GM06990 (cell line): ENCODE data around the gene URI1.

ENCODE experiments used
- DNase-seq: peaks from one replicate; pipeline ENCODE4 v3.0.0-alpha.2; 2011; ENCODE audit not compliant: insufficient read length; ENCODE audit errors: extremely low read depth
- H3K27me3 ChIP-seq: replicated peaks from 2 replicates; pipeline ENCODE4 v1.6.0; 2011; ENCODE audit warnings: low read length; ENCODE audit not compliant: control insufficient read depth, insufficient read depth
- H3K36me3 ChIP-seq: 2 replicates; pipeline ENCODE4 v1.5.1; 2011; ENCODE audit warnings: low read length; ENCODE audit not compliant: control insufficient read depth, insufficient read depth
- H3K4me3 ChIP-seq: replicated peaks from 2 replicates; pipeline ENCODE4 v1.5.1; 2011; ENCODE audit warnings: low read depth, mild to moderate bottlenecking, control low read depth, low read length
- CTCF ChIP-seq: IDR thresholded peaks from 2 replicates; pipeline ENCODE4 v1.5.1; 2011; ENCODE audit warnings: low read length, control low read depth, mild to moderate bottlenecking, inconsistent platforms; ENCODE audit not compliant: insufficient read depth, poor library complexity, severe bottlenecking

Gene URI1

GRCh38 chr19:30023330-30023729 is 81.3 kb downstream of the URI1 start:
- no peak for DNase-seq
- Histone ChIP-seq H3K27me3 (no peaks in the 10 kb centered on the region), H3K36me3 (peaks cover 2% of the 10 kb centered on the region; the same call in 1 of the 2 replicates), H3K4me3 (no peak overlapping the region)
- TF ChIP-seq CTCF = no peak

- no peaks in the 10 kb centered on the region for H3K36me3 ChIP-seq
- TF ChIP-seq CTCF = no peak
These were observed 82.1 kb downstream of the URI1 start for GRCh38 chr19:30024091-30024490.

GRCh38 chr19:30026933-30027332 is 84.9 kb downstream of the URI1 start:
- no peak for TF ChIP-seq CTCF
- H3K27me3 ChIP-seq = no peaks in the 10 kb centered on the region
- no peaks in the 10 kb centered on the region for H3K36me3 ChIP-seq
- H3K4me3 ChIP-seq = no peak overlapping the region
- no peak for DNase-seq

More at GRCh38 chr19:30024091-30024490, 82.1 kb downstream of the URI1 start:
- Histone ChIP-seq H3K27me3 (no peaks in the 10 kb centered on the region), H3K4me3 (no peak overlapping the region)
- DNase-seq = no peak

GRCh38 chr19:30028118-30028991 is 86.3 kb downstream of the URI1 start:
- H3K36me3 ChIP-seq = no peaks in the 10 kb centered on the region
- no peaks in the 10 kb centered on the region for H3K27me3 ChIP-seq
- no peak overlapping the region for H3K4me3 ChIP-seq
- TF ChIP-seq CTCF = no peak
- DNase-seq = no peak

GRCh38 chr19:30028992-30029343 is 86.9 kb downstream of the URI1 start:
- Histone ChIP-seq H3K27me3 (no peaks in the 10 kb centered on the region), H3K36me3 (no peaks in the 10 kb centered on the region), H3K4me3 (no peak overlapping the region)
- TF ChIP-seq CTCF = no peak
- no peak for DNase-seq
